Endodermal cell (in vitro differentiated cells): ENCODE data around the gene GPATCH8. TPM values are rescaled to one million over a fixed set of nuclear protein-coding genes. Genes with fewer than 3 reads are reported as not detected.
"Not testable (repeated sequence)": the region's sequence is repeated elsewhere in the genome, so short reads cannot be mapped to it uniquely, and the experiment has no call there.

ENCODE experiments used
- DNase-seq: peaks from one replicate; pipeline ENCODE4 v3.0.0-alpha.2; 2017
- H3K27ac ChIP-seq: 2 replicates; pipeline ENCODE4 v1.5.1; 2013; ENCODE audit warnings: mild to moderate bottlenecking, low read depth, low read length, moderate library complexity
- H3K27me3 ChIP-seq: 2 replicates; pipeline ENCODE4 v1.6.1; 2013; ENCODE audit warnings: mild to moderate bottlenecking, low read length, moderate library complexity; ENCODE audit not compliant: insufficient read depth, control insufficient read depth, poor library complexity, severe bottlenecking
- H3K36me3 ChIP-seq: 2 replicates; pipeline ENCODE4 v1.7.0; 2013; ENCODE audit warnings: mild to moderate bottlenecking, low read length, moderate library complexity; ENCODE audit not compliant: control insufficient read depth, insufficient read depth
- H3K4me1 ChIP-seq: one replicate; pipeline ENCODE4 v1.7.0; 2013; ENCODE audit warnings: low read length; ENCODE audit not compliant: control insufficient read depth, insufficient read depth
- H3K4me3 ChIP-seq: 2 replicates; pipeline ENCODE4 v1.5.1; 2013; ENCODE audit warnings: mild to moderate bottlenecking, low read length, moderate library complexity
- H3K9ac ChIP-seq: 2 replicates; pipeline ENCODE4 v1.6.1; 2013; ENCODE audit warnings: mild to moderate bottlenecking, low read length, moderate library complexity; ENCODE audit not compliant: poor library complexity, severe bottlenecking; ENCODE audit errors: extremely low read depth
- H3K9me3 ChIP-seq: 2 replicates; pipeline ENCODE4 v1.6.1; 2013; ENCODE audit warnings: mild to moderate bottlenecking, low read length, moderate library complexity; ENCODE audit not compliant: control insufficient read depth
- H3K27ac Mint-ChIP-seq: 2 replicates; pipeline ENCODE4 v1.8.0; 2020; ENCODE audit warnings: mixed read lengths
- H3K27me3 Mint-ChIP-seq: 2 replicates; pipeline ENCODE4 v1.8.0; 2021; ENCODE audit warnings: mild to moderate bottlenecking, mixed read lengths; ENCODE audit not compliant: insufficient read depth
- H3K36me3 Mint-ChIP-seq: 2 replicates; pipeline ENCODE4 v1.8.0; 2020; ENCODE audit warnings: low read depth, mixed read lengths
- H3K4me1 Mint-ChIP-seq: 2 replicates; pipeline ENCODE4 v1.8.0; 2020; ENCODE audit warnings: mixed read lengths
- H3K4me3 Mint-ChIP-seq: 2 replicates; pipeline ENCODE4 v1.8.0; 2020; ENCODE audit warnings: mild to moderate bottlenecking, moderate library complexity, mixed read lengths
- H3K9me3 Mint-ChIP-seq: 2 replicates; pipeline ENCODE4 v1.8.0; 2020; ENCODE audit warnings: mild to moderate bottlenecking, mixed read lengths
- CTCF ChIP-seq: fragments of 200-600 bp; sonication (generic); conservative IDR thresholded peaks from 2 replicates; pipeline ENCODE4 v1.5.0; 2021; ENCODE audit warnings: antibody characterized with exemption, mild to moderate bottlenecking
- WGBS, 2 experiments: methylation state at CpG; one replicate each; pipeline versions ENCODE4 v1.1.5 to v1.1.7; 2013; ENCODE audit warnings: missing lambda C conversion rate in 2 of 2, mixed read lengths in 1 of 2; ENCODE audit not compliant: insufficient coverage in 1 of 2, insufficient read length in 1 of 2; 5-methylcytosine and 5-hydroxymethylcytosine counted together
- total RNA-seq, 2 donors: library from RNA; stranded (reverse); fragmentation: NEBNext Ultra II Directional in 1 of 2; extraction: Animal tissue kit (Norgen Biotek cat#: 25700) in 1 of 2; gene quantifications; 2 replicates in 1 of 2; 3 replicates in 1 of 2; pipeline ENCODE4 v1.2.1, GENCODE V29; 2021

GPATCH8 gene
- total RNA-seq, 2 donors from 2014 or later: 49.9 to 55.2 TPM

- peak; percentile 40 for TF ChIP-seq CTCF
- peak overlapping the region; percentile 66 for H3K4me3 ChIP-seq
- peak overlapping the region; percentile 66 for H3K27ac ChIP-seq
- not testable (repeated sequence) for H3K4me1 ChIP-seq, H3K27me3 Mint-ChIP-seq, H3K36me3 Mint-ChIP-seq, H3K9me3 ChIP-seq, H3K9me3 Mint-ChIP-seq, H3K9ac ChIP-seq, H3K36me3 ChIP-seq, H3K27me3 ChIP-seq
- Mint-ChIP-seq H3K4me3 (peak overlapping the region; percentile 52), H3K4me1 (peaks cover 11% of the 10 kb centered on the region), H3K27ac (peak overlapping the region; percentile 62)
- WGBS, 2 experiments: 38 to 44% methylated on average over 8 to 14 of the region's 14 CpGs
- peak; percentile 95 for DNase-seq
Measured at GRCh38 chr17:44511241-44512134, 8.3 kb upstream of the GPATCH8 start.

GRCh38 chr17:44506939-44507604 is 3.9 kb upstream of the GPATCH8 start:
- DNase-seq, H3K9me3 ChIP-seq, H3K36me3 Mint-ChIP-seq, H3K4me1 Mint-ChIP-seq, H3K27me3 ChIP-seq, H3K4me3 Mint-ChIP-seq, H3K9ac ChIP-seq, H3K4me1 ChIP-seq, H3K27ac Mint-ChIP-seq, H3K36me3 ChIP-seq, H3K9me3 Mint-ChIP-seq, H3K27ac ChIP-seq, H3K4me3 ChIP-seq: not testable (repeated sequence)
- peaks cover 21% of the 10 kb centered on the region for H3K27me3 Mint-ChIP-seq
- 89 to 98% methylated on average over 7 to 10 of the region's 10 CpGs for WGBS, 2 experiments

GRCh38 chr17:44502598-44503146 is 534 bp downstream of the GPATCH8 start:
- H3K27me3 ChIP-seq: peaks cover 6% of the 10 kb centered on the region
- peaks cover 4% of the 10 kb centered on the region for H3K4me1 ChIP-seq
- no peak for DNase-seq
- no peaks in the 10 kb centered on the region for H3K9me3 ChIP-seq
- H3K4me3 ChIP-seq: peak overlapping the region; percentile 96
- Mint-ChIP-seq H3K27me3 (peaks cover 21% of the 10 kb centered on the region), H3K27ac (peak overlapping the region; percentile 99), H3K9me3 (no peaks in the 10 kb centered on the region), H3K36me3 (no peaks in the 10 kb centered on the region), H3K4me1 (peaks cover 11% of the 10 kb centered on the region), H3K4me3 (peak overlapping the region; percentile 99)
- H3K27ac ChIP-seq: peak overlapping the region; percentile 95
- H3K36me3 ChIP-seq: peaks cover 5% of the 10 kb centered on the region
- H3K9ac ChIP-seq: peak overlapping the region; percentile 98
- no peak for TF ChIP-seq CTCF
- 0 to 1% methylated on average over 12 to 25 of the region's 25 CpGs for WGBS, 2 experiments
